Thoracic aorta (tissue), 2 donors: ENCODE measurements around the gene PCNT. TPM values are rescaled to one million over a fixed set of nuclear protein-coding genes. Genes with fewer than 3 reads are reported as not detected.

Experiments used
- ATAC-seq: fragments of 150-250 bp; one replicate; pipeline ENCODE4 v1.8.0; 2017; ENCODE audit warnings: low read depth; ENCODE audit not compliant: insufficient number of reproducible peaks, low FRiP score
- DNase-seq: peaks from one replicate; pipeline ENCODE4 v3.0.0-alpha.2; 2020; ENCODE audit warnings: low spot score
- H3K27ac ChIP-seq, 2 donors: fragments of 200-600 bp; sonication (generic); 1 replicate in 1 of 2; 2 replicates in 1 of 2; pipeline ENCODE4 v1.5.1; 2016; ENCODE audit warnings: mild to moderate bottlenecking in 2 of 2, moderate library complexity in 2 of 2
- H3K27me3 ChIP-seq: fragments of 200-600 bp; sonication (generic); replicated peaks from 2 replicates; pipeline ENCODE4 v1.6.0; 2016; ENCODE audit warnings: mild to moderate bottlenecking; ENCODE audit not compliant: insufficient read depth
- H3K36me3 ChIP-seq: fragments of 200-600 bp; sonication (generic); one replicate; pipeline ENCODE4 v1.5.1; 2016
- H3K4me1 ChIP-seq, 2 donors: fragments of 200-600 bp; sonication (generic); 1 replicate in 1 of 2; 2 replicates in 1 of 2; pipeline versions ENCODE4 v1.5.1 to v1.6.0; 2016; ENCODE audit warnings: low read depth in 2 of 2, mild to moderate bottlenecking in 1 of 2; ENCODE audit not compliant: control insufficient read depth in 1 of 2
- H3K4me3 ChIP-seq: fragments of 200-600 bp; sonication (generic); 2 replicates; pipeline ENCODE4 v1.5.1; 2016; ENCODE audit warnings: mild to moderate bottlenecking
- H3K9me3 ChIP-seq: fragments of 200-600 bp; sonication (generic); 2 replicates; pipeline ENCODE4 v1.5.1; 2016
- CTCF ChIP-seq: fragments of 200-600 bp; sonication (generic); IDR thresholded peaks from one replicate; pipeline ENCODE4 v1.5.1; 2019; ENCODE audit warnings: antibody characterized with exemption
- total RNA-seq, 2 donors: library from RNA; depleted of rRNA; stranded (reverse); fragments of >200 nt; gene quantifications; one replicate each; pipeline versions ENCODE4 v1.1.0 to v1.2.3, GENCODE V29; 2016

The PCNT gene
- total RNA-seq, 2 donors from 2014 or later = 46.8 to 51.4 TPM

- H3K27ac ChIP-seq = no peak overlapping the region
- no peak overlapping the region for H3K4me3 ChIP-seq
- no peaks in the 10 kb centered on the region for H3K9me3 ChIP-seq
- TF ChIP-seq CTCF = no peak
- H3K27me3 ChIP-seq = no peaks in the 10 kb centered on the region
- no peak for ATAC-seq
- no peaks in the 10 kb centered on the region for H3K4me1 ChIP-seq
- H3K36me3 ChIP-seq = peaks cover 39% of the 10 kb centered on the region
- DNase-seq = no peak
Measured at GRCh38 chr21:46390603-46391545, 66.9 kb downstream of the PCNT start.

DNA sequence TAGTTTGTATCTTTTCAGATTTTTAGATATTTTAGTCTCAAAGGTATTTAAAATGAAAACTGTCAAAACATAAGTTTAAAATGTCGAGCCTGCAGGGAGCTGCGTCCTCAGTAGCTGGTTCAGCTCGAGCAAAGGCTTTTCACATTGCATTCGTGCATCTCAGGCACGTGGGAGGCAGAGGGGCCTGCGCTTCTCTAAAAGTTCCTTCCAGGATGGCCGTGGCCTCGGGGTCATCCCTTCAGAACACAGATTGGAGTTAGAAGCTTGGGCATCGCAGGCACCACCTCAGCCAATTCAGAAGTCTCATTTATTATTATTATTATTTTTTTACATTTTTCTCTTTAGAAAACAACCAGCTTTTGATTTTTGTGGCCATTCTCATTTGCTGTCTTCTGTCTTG is 67.8 kb downstream of the PCNT start:
- no peak for ATAC-seq
- Histone ChIP-seq H3K4me3 (no peak overlapping the region), H3K27me3 (no peaks in the 10 kb centered on the region), H3K36me3 (peaks cover 33% of the 10 kb centered on the region), H3K27ac (no peak overlapping the region), H3K4me1 (no peaks in the 10 kb centered on the region), H3K9me3 (no peaks in the 10 kb centered on the region)
- no peak for DNase-seq
- no peak for TF ChIP-seq CTCF

GRCh38 chr21:46392921-46393320 is 69.0 kb downstream of the PCNT start:
- Histone ChIP-seq H3K9me3 (no peaks in the 10 kb centered on the region), H3K36me3 (peaks cover 44% of the 10 kb centered on the region), H3K27ac (no peak overlapping the region), H3K4me3 (no peak overlapping the region), H3K27me3 (no peaks in the 10 kb centered on the region), H3K4me1 (no peaks in the 10 kb centered on the region)
- TF ChIP-seq CTCF = no peak
- no peak for ATAC-seq
- DNase-seq = no peak

DNA sequence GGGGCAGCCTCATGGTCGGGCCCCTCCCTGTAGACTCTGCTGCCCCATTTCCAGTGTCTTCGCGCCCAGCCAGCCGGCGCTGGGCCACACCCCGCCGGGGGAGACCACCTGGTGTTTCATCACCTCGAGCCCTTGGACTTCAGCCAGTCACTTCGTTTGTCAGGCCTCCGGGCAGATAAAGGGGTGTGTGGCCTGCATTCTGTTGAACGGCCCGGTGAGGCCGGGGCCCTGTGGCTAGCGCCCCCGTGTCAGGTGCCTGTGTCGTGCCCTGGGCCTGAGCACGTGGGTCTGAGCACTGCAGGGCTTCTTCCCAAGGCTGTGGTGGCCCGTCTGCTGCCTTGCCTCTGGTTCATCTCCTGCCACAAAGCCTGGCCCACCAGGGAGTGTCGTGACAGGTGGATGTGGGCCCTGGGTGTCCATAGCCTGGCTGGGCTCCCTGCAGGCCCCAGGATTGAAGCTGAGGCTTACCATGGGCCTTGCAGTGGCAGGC is 69.5 kb downstream of the PCNT start:
- Histone ChIP-seq H3K9me3 (no peaks in the 10 kb centered on the region), H3K36me3 (peaks cover 47% of the 10 kb centered on the region), H3K4me1 (no peaks in the 10 kb centered on the region), H3K27me3 (no peaks in the 10 kb centered on the region), H3K27ac (no peak overlapping the region), H3K4me3 (no peak overlapping the region)
- no peak for TF ChIP-seq CTCF
- no peak for DNase-seq
- no peak for ATAC-seq

DNA sequence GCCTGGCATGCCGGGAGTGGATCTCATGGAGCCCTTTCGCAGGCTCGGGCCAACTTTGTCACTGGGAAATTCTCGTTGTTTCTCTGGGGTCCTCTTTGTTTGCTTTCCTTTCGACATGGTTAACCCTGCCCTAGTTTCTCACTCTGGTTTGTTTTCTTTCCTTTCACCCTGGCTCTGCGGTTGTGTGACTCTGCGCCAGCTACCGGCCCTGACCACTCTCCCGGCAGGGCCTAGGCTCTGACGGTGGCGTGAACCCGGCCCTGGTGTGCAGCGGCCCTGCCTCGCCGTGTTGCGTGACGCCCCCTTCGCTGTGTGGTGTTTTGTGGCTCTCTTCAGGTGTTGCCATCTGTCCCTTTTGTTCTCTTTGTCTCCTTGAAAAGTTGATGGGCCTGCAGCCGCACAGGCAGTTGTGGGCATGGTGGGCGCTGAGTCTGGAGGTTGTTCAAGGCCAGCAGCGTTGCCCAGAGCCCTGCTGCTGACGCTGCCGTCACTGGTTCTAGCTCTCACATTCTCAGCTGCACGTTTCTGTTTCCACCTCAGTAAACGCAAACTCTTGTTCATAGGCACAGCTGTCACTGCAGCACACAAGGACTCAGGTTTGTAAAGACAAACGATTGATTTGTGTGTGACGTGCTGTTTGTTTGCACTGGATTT is 70.1 kb downstream of the PCNT start:
- DNase-seq = no peak
- H3K27me3 ChIP-seq = no peaks in the 10 kb centered on the region
- no peaks in the 10 kb centered on the region for H3K4me1 ChIP-seq
- no peak for ATAC-seq
- no peak overlapping the region for H3K4me3 ChIP-seq
- no peak for TF ChIP-seq CTCF
- peaks cover 42% of the 10 kb centered on the region for H3K36me3 ChIP-seq
- no peak overlapping the region for H3K27ac ChIP-seq
- no peaks in the 10 kb centered on the region for H3K9me3 ChIP-seq
